SHP77 (cell line): Measurements from ENCODE around the gene TPH1.

Experiments
- DNase-seq, 2 experiments: peaks; one replicate each; lab custom pipeline; 2025; lab: John Stamatoyannopoulos, UW

Gene TPH1

DNA sequence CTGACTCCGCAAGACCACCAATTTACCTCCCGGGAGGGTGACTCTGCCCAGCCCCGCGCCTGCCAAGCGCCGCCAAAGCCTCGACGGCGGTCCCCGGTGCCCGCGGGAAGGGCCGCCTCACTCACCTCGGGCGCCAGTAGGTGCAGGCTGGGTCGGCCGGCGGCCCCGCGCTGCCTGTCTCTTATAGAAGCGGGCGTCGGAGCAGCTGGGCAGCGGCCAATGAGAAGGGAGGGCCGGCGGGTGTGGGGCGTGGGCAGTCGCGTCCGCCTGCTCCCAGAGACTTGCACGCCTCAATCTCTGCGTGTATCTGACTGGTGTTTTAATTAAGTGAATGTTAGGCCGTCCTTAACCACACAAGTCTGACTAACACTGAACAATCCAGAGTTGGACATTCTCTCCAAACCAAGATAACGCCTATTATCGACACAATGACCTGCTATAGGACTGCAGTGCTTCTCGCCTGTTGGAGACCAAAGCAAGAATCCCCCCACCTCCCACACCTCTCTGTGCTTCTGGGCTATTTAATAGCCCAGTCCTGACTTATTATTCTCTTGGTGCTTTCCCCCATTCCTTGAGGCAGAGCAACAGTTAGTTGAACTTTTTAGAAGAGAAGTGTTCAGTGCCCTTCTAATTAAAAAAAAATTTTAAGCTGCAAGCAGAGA lies at the start of gene TPH1:
Gene TPH1 (minus strand): TSS at position 154 of the 662 bp plus-strand sequence. CDS start 5,507 bp downstream, outside the sequence.
- no peak for DNase-seq

DNA sequence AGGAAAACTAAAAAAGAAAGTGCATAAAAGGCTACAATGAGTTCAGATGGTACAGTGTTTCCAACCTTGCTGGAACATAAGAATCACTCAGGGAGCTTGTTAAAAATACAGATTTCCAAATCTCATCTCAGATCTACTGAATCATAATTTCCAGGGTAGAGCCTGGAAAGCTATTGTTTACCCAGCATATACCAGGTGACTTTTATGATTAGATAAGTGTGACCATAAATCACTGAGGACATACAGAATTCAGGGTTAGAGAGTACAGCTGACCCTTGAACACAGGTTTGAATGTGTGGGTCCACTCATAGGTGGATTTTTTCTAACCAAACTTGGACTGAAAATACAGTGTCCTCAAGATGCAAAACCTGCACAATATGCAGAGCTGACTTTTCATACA lies 47.9 kb upstream of the TPH1 start:
- DNase-seq = no peak

DNA sequence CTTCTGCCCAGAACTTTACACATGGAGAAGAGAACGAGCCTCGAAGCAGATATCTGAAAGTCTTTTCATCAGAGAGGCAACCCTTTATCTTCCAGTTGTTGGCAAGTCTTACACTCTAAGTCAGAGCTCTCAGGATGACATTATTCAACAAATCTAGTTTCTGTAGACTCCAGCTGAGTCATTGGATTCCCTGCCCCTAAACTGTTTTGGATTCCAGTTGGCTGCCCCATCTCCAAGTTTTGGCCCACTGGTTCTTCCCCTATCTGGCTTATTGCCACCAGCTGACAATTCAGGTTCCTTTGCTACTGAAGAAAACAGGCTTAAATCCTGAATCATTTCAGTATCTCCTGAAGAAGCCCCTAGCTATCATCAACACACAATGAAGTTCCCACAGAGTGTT lies 45.7 kb upstream of the TPH1 start:
- DNase-seq = no peak

DNA sequence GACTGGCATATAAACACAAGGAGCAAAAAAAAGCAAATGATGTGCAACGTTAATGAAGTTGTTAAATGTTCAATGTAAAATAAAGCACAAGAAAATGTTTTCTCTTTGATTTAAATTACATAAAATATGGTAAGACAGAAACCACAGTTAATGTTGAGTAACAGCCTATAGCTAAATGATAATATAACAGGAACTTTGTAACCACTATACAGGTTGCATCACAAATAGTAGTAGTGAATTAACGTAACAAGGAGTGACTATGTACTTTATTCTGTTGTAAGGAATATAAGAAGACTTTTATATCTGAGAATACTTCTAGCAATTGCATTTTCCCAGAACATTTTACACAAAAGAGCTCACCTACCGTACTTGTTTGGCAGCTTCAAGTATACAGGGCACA lies 42.9 kb upstream of the TPH1 start:
- DNase-seq = no peak

DNA sequence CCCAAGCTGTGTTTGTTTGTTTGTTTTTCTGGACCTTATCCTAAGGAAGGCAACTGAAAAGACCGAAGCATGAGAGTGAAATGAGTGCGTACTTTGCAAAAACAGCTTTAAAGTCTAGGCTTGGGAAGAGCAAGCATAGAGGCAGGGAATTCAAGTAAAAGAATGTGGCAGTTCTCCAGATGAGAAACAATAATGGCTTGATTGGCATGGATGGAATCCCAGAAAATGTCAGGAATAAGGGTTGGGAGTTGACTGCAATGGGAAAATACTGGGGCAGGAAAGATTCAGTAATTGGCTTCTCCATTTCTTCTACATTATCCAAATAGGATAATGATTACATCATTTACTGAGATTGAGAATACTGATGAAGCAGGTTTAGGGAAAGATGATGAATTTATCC lies 42.3 kb upstream of the TPH1 start:
- DNase-seq = no peak

DNA sequence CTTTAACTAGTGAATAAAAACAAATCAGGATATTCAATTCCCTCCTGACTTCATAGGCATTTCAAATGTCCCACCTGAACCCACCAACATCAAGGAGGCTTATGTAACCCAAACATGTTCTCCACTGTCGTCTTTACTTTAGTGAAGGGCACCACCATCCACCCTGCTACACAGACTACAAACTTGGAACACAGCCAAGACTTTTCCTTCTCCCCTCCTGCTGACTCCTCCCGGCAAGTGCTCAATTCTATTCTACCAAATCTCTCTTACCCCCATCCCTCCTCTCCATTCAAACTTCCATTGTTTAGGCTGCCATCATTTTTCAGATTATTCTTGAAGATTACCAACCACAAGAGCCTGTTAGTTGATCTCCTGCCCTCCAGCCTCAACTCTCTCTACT lies 35.5 kb upstream of the TPH1 start:
- DNase-seq = no peak

DNA sequence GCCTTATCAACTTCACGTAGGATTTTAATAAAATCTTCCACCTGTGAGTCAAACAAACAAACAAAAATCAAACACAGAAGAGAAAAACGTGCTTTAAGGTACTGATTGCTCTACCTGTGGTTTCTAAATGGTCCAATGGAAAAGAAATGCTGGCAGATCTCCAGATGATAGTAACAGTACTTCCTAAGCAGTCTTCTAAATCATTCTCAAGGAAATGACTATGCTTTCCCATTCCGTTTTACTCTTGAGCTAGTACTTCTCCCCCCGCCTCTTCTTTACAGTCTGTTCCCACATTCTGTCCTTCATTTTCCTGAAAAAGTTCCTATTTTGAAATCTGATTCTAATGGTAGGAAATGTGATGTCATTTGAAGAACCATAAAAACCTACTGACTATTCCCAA lies 34.4 kb upstream of the TPH1 start:
- DNase-seq = no peak

DNA sequence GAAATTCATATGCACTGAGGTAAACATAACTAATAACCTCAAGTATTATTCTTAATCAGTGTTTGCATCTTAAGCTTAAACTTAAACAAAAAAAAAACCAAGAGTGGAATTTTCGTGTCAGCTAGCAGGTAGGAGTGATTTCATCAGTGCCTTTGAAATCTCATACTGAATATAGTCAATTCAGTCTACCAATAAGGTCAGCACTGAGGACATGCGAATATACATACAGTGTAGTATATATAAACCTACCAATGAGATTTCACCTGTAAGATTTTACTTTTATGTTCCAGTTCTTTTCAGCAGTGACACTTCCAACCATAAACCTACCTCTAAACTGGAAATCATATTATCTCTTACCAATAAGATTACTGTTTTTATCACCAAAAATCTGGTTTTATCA lies 32.8 kb upstream of the TPH1 start:
- no peak for DNase-seq

DNA sequence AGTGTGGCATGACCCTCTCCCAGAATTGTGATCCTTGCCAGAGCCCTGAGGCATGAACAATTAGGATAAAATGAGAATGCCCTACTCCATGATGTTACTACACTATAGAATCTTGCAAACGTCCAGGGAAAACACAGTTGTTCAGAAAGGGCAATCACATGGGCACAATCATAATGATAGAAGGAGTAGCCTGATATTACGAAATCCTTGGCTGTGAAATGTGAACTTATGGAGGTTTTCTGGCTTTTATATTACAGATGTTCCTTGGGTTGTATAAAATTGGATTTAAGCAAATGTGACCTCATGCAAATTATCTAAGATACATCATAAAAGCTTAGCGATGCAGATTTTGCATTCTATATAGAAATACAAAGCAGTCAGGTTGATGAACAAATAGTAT lies 29.4 kb upstream of the TPH1 start:
- no peak for DNase-seq

DNA sequence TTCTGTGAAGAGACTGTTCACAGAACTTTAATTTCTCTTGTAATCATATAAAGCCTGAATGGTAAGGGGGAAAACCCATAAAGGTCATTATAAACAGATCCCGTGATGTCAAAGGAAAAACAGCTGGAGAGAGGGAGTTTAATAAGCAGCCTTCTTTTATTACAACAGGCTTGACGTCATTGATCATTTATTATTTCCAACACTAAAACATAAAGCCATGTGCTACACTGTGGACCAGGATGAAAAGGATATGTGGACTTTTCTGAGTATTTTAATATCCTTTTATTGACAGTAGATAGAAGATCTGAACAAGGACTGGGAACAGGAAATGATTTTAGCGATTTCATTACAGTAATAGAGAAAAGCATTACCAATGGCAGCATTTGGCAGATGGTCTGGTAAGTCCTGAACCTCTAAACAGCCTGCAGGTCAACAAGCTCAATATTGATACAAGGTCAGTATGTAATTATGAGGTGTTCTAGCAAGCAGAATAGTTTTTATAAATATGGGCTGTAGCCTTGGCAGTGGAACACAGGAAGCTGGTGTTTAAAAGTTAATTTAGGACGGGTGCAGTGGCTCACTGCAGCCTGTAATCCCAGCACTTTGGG lies 25.1 kb upstream of the TPH1 start:
- DNase-seq = peak; percentile 60 to 73

DNA sequence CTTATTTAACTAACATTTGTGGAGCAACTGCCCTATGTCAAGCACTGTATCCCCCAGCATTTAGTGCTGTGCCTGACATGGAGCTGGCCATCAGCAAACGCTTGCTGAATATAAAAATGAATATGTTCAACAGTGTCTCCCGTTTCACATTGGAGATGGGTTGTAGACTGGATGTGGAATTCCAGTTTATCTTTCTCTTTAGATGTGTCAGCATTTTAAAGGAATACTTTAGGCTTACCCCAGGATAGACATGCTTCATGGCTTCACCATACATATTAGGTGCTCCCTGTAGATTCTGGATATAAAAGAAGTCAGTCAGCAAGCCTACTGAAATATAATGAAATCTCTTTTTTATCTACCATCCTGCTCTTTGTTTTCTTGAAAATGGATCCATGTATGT lies 21.3 kb upstream of the TPH1 start:
- no peak for DNase-seq

DNA sequence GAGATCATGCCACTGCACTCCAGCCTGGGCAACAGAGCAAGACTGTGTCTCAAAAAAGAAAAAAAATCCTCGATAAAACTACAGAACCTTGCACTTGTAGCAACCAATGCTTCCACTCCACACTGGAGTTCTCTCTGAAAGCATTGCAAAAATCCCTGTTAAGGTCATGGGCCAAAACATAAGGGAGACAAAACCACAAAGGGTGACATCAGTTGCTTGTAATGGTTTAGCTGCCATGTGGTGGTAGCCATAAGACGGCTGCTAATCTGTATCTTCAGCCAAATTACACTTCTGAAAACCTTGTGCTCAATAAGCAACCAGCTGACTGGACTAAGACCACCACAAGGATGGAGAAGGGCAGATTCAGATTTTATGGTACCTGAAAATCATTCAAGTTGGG lies 20.6 kb upstream of the TPH1 start:
- DNase-seq = no peak

DNA sequence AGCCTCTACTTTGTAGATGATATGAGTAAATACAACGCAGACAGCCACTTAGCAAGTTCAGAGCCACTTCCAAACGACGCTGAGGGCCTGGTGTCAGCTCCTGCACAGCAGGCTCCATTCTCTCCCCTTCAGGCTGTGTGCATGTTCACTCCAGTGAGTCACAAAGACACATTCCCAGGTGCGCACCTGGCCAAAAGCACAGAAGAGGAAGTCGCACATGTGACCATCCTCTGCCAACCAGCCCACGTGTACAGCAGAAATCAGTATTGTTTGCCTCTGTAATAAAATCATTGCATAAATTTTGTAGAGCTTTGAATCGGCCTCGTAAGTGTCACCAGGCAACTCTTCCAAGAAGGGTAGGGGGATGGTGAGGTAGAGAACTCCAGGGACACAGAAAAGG lies 19.5 kb upstream of the TPH1 start:
- peak; percentile 46 to 63 for DNase-seq

DNA sequence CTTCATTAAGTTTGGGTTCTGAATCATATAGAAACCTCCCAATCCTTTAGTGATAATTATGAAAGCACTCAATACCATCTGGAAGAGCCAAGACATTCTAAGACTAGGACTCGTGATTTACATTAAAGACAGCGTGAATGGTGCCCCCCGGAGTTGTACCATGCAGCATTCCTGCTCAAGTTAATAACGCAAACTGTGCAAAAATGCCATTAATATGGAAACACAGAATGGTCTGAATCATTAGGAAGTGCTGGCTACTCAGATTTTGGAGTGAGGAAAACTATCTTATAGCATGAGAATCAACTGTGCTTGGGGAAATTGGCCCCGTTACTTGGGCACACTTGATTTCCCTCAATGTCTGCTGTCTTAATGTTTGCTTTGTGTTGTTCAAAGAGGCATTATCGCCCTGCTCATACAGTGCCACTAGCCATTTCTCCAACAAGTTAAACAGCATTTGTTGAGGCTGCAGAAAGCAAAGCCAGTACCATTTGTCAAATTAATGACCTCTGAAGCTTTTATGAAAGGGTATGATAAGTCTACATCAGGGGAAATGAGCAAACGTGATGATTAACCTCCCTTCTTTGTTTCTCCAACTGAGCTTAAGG lies 18.5 kb upstream of the TPH1 start:
- DNase-seq = peak; percentile 19 to 23

DNA sequence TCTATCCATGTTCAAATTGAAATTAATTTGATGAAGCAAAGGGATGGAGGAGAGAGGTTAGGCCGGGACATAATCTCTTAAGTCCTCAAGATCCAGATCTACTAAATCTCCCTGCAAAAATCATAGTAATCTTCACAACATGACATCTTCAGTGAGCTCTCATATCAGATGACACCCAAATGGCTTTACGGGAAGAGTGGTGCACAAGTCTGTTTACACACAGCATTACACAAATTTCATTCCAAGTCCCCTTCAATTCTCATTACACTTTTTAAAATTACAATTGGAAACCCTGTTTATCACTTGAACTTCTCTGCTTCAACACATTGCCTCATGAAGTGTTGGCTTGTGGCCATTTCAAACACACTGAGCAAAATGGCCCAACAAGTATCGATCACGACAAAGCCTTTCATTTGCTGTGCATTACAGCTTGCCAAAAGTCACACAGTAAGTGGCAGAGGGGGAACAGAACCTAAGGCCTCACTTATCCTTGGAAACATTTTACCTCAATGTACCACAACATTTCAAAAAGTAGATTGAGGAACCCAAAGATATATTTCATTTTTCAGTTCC lies 17.9 kb upstream of the TPH1 start:
- DNase-seq = peak; percentile 63 to 74

DNA sequence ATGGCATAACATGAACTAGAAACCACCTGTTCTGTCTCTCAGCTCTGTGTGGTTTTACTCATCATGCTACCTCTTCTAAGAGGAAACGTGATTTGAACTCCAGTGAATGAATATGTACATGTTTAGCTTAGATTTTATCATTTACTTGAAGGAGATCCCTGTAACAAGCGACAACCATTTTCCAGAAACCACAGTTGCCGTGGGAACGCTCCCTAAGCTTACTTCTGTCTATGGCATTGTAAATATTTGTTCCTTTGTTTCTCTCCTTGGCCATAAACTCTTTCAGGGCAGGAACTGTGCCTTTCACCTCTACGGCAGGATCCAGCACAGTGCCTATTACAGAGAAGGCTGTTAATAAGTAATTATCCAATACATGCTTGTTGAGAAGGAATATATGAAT lies 17.1 kb upstream of the TPH1 start:
- DNase-seq = peak; percentile 4 to 19

DNA sequence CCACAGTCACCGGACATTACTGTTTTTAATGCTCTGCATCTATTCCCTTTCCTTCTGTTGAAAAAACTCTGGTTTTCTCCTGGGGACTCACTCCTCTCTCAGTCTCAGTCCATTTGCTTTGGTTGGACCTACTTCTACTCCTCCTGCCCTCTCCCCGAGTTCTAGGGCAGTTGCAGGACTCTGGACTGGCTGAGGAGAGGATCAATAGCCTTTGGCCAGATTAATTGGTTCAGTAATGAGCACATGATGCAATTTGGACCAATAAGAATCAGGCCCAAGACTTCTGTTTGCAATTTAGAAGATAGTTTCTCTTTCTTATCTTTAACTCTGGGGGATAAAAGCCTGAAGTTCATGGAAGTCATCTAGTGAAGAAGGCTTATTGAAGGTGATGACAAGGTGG lies 15.3 kb upstream of the TPH1 start:
- no peak for DNase-seq

DNA sequence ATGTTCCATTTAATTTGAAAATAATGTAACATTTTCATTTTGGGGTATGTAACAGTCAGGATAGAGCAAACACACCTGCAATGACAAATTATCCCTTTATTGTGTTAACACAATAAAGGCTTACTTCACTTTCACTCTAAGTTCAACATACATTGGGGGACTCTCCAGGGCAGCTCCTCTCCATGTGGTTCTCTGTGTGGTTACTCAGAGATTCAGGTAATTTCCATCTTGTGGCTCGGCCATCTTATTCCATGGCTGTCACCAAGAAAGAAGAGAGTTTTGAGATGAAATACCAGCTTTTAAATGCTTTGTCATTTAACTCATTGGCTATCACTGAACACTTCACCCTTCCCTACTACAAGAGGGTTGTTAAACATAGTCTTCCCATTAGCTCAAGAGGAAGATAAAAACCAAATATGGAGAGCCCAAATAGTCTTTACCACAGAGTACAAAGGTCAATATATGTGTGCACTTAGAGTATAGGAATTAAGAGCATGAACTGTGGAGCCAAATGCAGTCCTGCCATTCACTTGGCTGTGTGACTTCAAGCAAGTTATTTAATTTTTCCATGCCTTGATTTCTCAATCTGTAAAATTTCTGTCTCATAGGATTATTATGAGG lies 10.6 kb upstream of the TPH1 start:
- no peak for DNase-seq

DNA sequence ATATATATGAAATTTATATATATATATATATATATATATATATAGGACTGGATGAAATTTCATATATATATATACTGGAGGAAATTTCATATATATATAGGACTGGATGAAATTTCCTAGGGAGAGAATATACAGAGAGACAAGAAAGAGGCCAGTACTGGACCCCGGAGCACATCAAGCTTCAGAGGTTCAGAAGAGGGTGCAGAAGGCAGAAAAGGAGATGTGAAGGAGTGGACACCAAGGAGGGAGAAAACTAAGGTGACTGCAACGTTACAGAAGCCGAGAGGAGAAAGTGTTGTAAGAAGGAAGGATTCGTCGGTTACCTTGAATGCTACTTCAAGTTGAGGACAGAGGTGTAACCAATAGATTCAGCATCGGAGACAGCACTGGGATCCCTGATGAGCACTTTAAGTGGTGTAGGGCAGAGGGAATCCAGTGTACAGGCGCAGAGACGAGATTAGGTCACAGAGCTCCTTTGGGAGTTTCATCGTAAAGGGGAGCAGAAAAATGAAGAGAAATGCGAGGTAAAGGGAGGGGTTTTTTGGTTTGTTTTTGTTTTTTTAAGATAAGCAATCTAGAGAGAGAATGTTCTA lies 8.5 kb upstream of the TPH1 start:
- no peak for DNase-seq

DNA sequence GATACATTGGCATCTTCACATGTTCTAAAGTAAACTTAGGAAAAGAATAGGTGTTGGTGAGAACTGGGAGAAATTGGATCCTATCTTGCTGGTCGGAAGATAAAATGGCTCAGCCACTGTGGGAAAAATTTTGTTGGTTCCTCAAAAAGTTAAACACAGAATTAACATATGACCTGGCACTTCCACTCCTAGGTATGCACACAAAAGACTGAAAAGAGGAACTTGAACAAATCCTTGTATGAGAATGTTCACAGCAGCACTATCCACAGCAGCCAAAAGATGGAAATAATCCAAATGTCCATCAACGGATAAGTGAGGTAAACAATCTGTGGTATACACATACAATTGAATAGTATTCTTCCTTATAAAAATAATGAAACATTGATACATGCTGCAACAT lies 4.8 kb upstream of the TPH1 start:
- no peak for DNase-seq

DNA sequence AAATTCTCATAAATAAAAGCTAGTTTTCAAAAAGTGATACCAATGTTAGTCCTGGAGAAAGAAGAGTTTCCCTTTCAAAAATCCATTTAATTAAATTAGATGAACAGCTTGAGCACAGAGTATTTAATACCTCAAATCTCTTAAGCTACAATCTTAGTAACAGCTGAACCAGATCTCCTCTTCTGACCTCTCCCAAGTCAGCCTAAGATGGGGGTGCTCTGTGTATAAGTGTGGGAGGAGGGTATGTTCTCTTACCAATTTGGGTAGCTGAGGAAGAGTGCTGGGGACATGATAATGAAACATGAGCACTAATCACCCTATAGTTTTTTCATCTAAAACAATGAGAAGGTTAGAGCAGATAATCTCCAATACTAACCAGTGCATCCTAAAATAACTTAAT lies 9.6 kb downstream of the TPH1 start:
- DNase-seq = no peak

DNA sequence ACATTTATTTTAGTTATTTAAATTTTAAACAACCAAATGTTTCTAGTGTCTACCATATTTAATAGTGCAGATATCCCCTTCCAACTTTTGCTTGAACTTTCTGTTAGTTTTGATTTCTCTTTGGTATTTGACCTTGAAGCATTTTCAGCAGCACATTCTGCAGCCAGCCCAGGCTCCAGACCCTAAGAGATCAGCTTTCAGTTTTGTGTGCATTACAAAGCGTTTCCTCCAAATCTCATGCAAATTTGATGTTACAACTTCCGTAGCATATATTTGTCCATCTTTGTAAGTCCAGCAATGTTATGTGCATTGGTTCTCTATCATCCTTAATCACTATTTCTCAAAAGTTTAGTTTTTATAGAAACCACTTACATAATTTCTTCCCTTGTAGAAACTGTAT lies 18.6 kb downstream of the TPH1 start:
- DNase-seq = no peak

DNA sequence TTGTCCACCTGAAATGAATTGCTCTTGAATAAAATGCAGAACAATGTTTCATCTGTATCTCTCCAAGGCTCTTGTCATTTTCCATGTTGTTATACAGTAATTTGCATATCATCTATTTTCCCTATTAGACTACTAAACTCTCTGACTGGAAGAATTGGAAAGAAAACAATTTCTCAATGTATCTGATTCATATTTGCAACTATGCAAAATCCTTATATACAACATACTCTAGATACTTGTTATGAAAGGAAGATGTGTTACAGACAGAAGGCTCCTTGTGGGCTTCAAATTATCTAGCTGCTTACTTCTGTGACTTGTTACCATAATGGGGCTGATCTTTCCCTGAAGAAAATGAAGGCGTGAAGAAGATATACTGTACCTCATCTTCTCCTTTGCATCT lies 23.6 kb downstream of the TPH1 start:
- no peak for DNase-seq
